Activated CD4-positive, alpha-beta memory T cell treated with anti-CD3 and anti-CD28 coated beads for 36 hours (primary cell): ENCODE data around the gene ACTRT2. TPM values are rescaled to one million over a fixed set of nuclear protein-coding genes. Genes with fewer than 3 reads are reported as not detected.

Experiments used
- CTCF ChIA-PET: fragments of 350-600 bp; sonication (Branson Sonifier 250); formaldehyde crosslinking; loops from one replicate; lab custom pipeline; 2021; ENCODE audit warnings: antibody characterized with exemption, inconsistent platforms; lab: Charles Lee
- POLR2A ChIA-PET: fragments of 350-600 bp; sonication (Branson Sonifier 250); formaldehyde crosslinking; loops from one replicate; lab custom pipeline; 2021; ENCODE audit warnings: antibody characterized with exemption; lab: Charles Lee
- DNase-seq: peaks from one replicate; pipeline ENCODE4 v3.0.0-alpha.2; 2020
- H3K27ac Mint-ChIP-seq: one replicate; pipeline ENCODE4 v1.8.0; 2021; ENCODE audit warnings: mixed read lengths
- H3K27me3 Mint-ChIP-seq: one replicate; pipeline ENCODE4 v1.8.0; 2021; ENCODE audit warnings: mixed read lengths
- H3K36me3 Mint-ChIP-seq: one replicate; pipeline ENCODE4 v1.8.0; 2021; ENCODE audit warnings: mixed read lengths
- H3K4me1 Mint-ChIP-seq: one replicate; pipeline ENCODE4 v1.8.0; 2021; ENCODE audit warnings: low read depth, mixed read lengths
- H3K4me3 Mint-ChIP-seq: one replicate; pipeline ENCODE4 v1.8.0; 2021; ENCODE audit warnings: mild to moderate bottlenecking, mixed read lengths
- H3K9me3 Mint-ChIP-seq: one replicate; pipeline ENCODE4 v1.8.0; 2021; ENCODE audit warnings: mixed read lengths
- intact Hi-C: fragments of 100-400 bp; cut with micrococcal nuclease; formaldehyde crosslinking; loops from one replicate; pipeline ENCODE4 v1.15.1; 2023
- total RNA-seq, 2 experiments: library from RNA; stranded (reverse); gene quantifications; one replicate each; pipeline ENCODE4 v1.2.3, GENCODE V29; 2021

ACTRT2 gene
- total RNA-seq, 2 experiments from 2014 or later = not detected

DNA sequence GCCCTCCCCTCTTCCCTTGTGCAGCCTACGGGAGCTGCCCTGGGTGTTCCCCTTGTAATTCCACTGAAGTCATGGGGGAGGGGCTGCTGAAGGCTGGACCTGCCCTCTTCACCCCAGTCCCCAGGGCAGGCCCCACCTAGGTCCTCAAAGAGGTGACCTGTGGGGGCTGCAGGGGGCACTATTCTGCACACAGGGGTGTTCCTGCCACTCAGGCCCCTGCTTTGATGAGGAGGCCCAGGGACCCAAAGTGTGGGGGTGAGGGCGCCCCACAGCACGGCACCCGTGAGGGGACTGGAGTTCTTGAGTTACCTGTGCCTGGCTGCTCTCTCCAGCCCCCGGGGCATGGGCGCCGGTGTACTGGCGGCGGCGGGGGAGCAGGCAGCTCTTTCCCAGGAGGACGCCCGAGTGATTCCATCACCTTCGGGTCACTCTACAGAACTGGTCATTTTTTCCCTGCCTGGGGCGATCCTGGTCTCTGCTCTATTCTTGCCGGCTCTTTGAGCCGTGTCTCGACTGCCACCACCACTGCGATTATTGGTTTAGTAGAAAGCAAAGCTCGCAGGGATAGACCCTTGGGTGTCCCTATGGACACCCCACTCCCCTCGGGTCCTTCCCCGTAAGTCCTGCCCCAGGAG, 40.8 kb downstream of the ACTRT2 start:
- H3K9me3 Mint-ChIP-seq = no peaks in the 10 kb centered on the region
- H3K27ac Mint-ChIP-seq = no peak overlapping the region
- no peaks in the 10 kb centered on the region for H3K36me3 Mint-ChIP-seq
- ChIA-PET CTCF (no interaction called here), POLR2A (no interaction called here)
- DNase-seq = no peak
- no peak overlapping the region for H3K4me3 Mint-ChIP-seq
- H3K27me3 Mint-ChIP-seq = peaks cover 4% of the 10 kb centered on the region
- H3K4me1 Mint-ChIP-seq = no peaks in the 10 kb centered on the region
- intact Hi-C loops = no loop called here

DNA sequence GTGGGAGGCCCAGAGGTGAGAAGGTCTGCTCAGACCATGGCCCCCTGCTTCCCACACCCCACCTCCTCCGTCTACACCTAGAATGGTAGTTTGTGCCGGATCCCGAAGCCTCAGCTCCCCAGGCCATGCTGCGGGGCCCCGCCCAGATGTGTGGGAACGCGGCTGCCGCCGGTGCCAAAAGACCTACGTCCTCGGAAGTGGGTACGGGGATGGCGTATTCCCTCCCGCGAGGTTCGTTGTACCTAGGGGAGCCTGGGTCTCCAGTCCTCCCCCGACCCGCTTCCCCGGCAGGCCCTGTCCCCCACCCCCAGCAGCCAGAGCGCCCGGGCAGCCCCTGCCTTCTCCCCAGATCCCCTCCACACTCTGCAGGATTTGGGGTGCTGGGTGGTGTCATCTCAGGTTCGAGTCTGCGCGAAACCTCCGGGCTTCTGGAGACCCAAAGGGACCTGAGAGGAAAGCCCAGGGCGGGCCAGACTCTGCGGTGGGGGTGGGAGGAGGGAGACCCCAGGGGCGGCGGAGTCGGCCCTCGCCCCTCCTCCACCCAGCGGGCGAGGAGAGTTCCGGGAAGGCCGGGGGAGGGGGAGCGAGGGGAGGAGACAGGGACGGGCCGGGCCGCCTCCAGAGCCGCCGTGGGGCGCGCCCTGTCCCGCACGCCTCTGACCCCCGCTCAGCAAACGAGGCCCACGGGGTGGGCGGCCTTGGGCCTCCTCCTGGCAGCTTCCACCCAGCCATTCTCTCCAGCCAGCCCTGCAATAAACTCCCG, 41.5 kb downstream of the ACTRT2 start:
- Mint-ChIP-seq H3K4me1 (no peaks in the 10 kb centered on the region), H3K9me3 (no peaks in the 10 kb centered on the region), H3K36me3 (no peaks in the 10 kb centered on the region), H3K4me3 (no peak overlapping the region), H3K27me3 (peaks cover 7% of the 10 kb centered on the region), H3K27ac (no peak overlapping the region)
- POLR2A ChIA-PET = no interaction called here
- CTCF ChIA-PET = no interaction called here
- intact Hi-C loops = no loop called here
- DNase-seq = no peak

DNA sequence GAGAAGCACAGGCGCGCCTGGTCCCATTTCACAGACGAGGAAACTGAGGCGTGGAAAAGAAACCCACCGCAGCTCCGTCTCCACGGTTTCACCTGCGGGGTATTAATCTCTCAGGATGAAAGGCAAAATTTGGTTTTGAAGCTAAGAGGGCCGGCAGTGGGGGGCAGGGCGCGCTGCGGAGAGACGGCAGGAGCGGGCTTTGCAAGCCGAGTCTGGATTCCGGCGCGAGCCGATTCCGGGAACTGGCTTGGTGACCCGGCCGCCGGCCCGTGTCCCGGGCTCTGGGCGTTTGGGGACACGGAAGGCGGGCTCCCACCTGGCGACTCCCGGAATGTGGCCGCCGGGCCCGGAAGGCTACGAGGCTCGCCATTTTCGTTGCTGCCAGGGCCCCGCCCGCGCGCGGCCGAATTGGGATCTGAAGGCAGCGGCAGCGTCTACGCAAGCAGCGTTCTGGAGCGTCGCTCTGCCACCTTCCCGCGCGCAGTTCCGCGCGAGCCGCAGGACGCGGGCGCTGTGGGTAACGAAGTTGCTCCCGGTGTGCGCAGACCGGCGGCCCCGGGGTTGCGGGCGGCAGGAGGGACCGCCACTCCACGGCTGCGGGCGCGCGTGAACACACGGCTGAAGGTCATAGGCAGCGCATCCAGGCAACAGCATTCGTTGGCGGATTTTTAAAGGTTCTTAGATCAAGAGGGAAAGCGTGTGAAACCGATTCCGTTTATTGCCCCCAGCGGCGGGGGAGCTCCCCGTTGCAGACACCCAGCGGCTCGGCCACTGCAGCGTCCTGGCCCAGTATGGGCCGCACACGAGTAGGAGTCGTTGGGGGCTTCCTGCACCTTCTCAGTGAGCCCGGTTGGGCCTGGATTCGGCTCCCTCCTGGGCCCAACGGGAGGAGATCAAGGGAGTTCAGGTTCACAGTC, 42.4 kb downstream of the ACTRT2 start:
- Mint-ChIP-seq H3K4me1 (no peaks in the 10 kb centered on the region), H3K4me3 (no peak overlapping the region), H3K27ac (no peak overlapping the region), H3K36me3 (no peaks in the 10 kb centered on the region), H3K27me3 (peaks cover 9% of the 10 kb centered on the region), H3K9me3 (no peaks in the 10 kb centered on the region)
- no peak for DNase-seq
- ChIA-PET CTCF (no interaction called here), POLR2A (no interaction called here)
- intact Hi-C loops = no loop called here

DNA sequence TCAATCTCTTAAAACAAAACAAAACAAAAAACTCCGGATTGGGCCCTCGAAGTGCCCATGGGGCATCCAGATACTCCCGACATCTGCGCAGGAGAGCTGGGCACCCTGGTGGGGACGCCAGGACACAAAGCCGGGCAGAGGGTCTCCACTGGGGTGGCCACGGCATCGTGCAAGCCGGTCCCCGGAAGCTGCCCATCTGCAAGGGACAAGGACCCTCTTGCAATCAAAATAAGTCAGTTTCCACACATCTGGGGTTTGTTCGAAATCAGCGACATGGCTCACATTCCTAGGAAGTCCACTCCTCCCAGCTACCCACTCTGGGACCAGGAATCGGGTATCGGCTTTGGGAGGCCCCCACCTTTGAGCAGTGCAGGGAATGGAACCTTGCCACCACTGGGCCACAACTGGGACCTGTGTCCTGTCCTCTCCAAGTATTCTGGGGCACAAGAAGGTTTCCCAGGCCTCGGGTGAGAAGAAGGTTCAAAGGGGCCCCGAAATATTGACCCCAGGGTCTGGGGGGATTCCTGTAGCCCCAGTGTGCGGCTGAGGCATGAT, 43.1 kb downstream of the ACTRT2 start:
- H3K4me3 Mint-ChIP-seq = no peak overlapping the region
- DNase-seq = no peak
- ChIA-PET CTCF (no interaction called here), POLR2A (no interaction called here)
- H3K36me3 Mint-ChIP-seq = no peaks in the 10 kb centered on the region
- intact Hi-C loops = no loop called here
- H3K9me3 Mint-ChIP-seq = no peaks in the 10 kb centered on the region
- peaks cover 3% of the 10 kb centered on the region for H3K4me1 Mint-ChIP-seq
- peaks cover 11% of the 10 kb centered on the region for H3K27me3 Mint-ChIP-seq
- no peak overlapping the region for H3K27ac Mint-ChIP-seq

DNA sequence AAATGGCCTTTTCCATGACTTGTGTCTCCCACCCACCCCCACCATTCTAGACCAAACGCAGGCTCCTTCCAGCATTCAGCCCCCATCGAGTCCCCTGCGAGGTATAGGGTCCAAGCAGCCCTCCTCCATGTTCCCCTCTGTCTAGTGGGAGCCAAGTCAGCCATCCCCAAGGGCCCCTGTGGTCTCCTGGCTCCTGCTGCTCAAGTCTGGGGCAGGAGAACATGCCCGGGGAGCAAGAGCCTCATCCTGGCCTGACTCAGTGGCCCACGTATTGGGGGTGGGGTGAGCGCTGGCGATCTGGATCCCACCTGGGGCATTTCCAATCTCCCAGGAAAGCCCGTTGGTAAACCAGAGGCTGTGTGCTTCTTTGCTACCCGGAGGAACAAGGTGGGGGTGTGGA, 43.6 kb downstream of the ACTRT2 start:
- Mint-ChIP-seq H3K4me3 (no peak overlapping the region), H3K27me3 (peaks cover 11% of the 10 kb centered on the region), H3K27ac (no peak overlapping the region), H3K9me3 (no peaks in the 10 kb centered on the region), H3K36me3 (no peaks in the 10 kb centered on the region), H3K4me1 (peaks cover 3% of the 10 kb centered on the region)
- ChIA-PET POLR2A (no interaction called here), CTCF (no interaction called here)
- intact Hi-C loops = no loop called here
- DNase-seq = no peak

DNA sequence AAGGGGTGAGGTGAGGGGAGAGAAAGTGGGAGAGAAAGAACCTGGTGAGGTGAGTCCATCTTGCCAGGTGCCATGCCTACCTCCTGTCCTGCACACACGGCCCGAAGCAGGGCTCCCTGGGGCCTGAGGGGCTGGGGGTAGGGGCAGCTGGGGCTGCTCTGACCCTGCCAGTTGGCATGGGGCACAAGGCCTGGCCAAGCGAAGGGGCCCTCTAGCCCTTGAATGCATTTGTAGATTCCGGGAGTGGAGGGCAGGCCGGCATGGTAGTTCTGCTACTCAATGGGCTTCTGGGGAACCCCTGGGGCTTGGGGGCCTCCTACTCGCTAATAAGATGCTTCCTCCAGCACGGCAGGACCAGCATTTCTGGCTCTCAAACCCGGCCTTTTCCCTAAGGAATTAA, 44.1 kb downstream of the ACTRT2 start:
- Mint-ChIP-seq H3K9me3 (no peaks in the 10 kb centered on the region), H3K4me1 (peaks cover 3% of the 10 kb centered on the region), H3K4me3 (no peak overlapping the region), H3K27me3 (peaks cover 11% of the 10 kb centered on the region), H3K27ac (no peak overlapping the region), H3K36me3 (no peaks in the 10 kb centered on the region)
- intact Hi-C loops = no loop called here
- DNase-seq = no peak
- ChIA-PET CTCF (no interaction called here), POLR2A (no interaction called here)

DNA sequence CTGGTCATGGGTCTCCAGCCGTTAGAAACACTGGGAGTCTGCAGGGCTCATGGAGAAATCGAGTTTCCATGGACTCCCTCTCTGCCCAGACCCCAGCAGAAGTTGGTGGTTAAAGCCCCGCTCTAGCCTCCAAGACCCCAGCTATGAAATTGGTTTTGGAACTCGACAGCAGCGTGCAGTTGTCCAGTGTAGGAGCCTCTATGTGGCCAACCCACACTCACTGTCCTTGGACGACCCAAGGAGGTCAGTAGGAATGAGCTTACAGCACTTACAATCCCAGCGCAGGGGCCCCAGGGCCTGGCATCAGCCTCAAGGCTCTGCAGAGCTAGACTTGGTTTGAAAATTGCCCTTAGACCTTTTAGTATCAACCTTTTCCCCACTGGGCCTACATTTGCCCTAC, 44.5 kb downstream of the ACTRT2 start:
- Mint-ChIP-seq H3K4me1 (peaks cover 3% of the 10 kb centered on the region), H3K36me3 (no peaks in the 10 kb centered on the region), H3K27ac (no peak overlapping the region), H3K27me3 (peaks cover 10% of the 10 kb centered on the region), H3K9me3 (no peaks in the 10 kb centered on the region), H3K4me3 (no peak overlapping the region)
- no peak for DNase-seq
- POLR2A ChIA-PET = no interaction called here
- intact Hi-C loops = no loop called here
- CTCF ChIA-PET = no interaction called here

DNA sequence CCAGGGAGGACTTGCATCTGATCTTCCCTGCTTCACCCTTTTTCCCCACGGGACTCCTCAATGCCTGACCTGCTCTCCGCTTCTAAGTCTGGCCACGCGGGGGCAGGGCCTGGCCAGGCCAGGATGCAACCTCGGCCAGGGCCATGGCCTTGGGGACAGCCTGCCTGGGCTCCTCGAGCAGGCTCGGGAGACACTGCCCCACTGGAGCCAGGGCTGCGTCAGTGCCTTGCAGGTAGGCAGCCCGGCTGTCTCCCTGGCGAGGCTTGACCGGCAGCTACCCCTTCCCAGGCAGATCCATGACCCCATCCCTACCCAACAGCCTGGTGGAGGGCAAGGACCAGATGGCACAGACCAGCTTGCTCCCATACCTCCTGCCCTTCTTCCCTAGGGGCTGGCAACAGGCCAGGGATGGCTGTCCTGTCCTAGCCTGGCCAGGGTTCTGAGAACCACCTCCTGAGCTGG, 45.0 kb downstream of the ACTRT2 start:
- H3K4me3 Mint-ChIP-seq = no peak overlapping the region
- H3K9me3 Mint-ChIP-seq = no peaks in the 10 kb centered on the region

DNA sequence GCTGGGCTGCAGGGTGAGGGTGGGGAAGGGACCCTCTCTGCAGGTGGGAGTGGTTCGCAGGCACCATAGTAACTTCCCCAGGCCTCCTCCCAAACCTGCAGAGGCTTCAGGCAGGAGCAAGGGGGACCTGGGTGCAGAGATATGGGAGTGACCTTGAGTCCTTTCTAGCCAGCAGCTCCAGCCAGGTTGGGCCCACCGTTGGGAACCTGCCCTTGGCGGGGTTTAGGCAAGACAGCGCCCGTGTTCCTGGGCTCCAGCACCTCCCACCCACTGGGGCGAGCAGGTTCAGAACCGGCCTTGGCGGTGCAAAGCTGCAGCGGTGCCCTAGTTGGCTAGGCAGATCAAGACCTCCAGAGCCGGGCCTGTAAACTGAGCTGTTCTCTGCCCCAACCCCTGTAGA, 45.6 kb downstream of the ACTRT2 start:
- H3K4me1 Mint-ChIP-seq = peaks cover 3% of the 10 kb centered on the region
- no peak overlapping the region for H3K4me3 Mint-ChIP-seq
- peaks cover 14% of the 10 kb centered on the region for H3K27me3 Mint-ChIP-seq
- no peaks in the 10 kb centered on the region for H3K9me3 Mint-ChIP-seq
- no peak for DNase-seq
- intact Hi-C loops = no loop called here
- POLR2A ChIA-PET = no interaction called here
- no peaks in the 10 kb centered on the region for H3K36me3 Mint-ChIP-seq
- no peak overlapping the region for H3K27ac Mint-ChIP-seq
- CTCF ChIA-PET = no interaction called here

More for the DNA sequence above, 45.0 kb downstream of the ACTRT2 start:
- ChIA-PET POLR2A (no interaction called here), CTCF (no interaction called here)
- Mint-ChIP-seq H3K36me3 (no peaks in the 10 kb centered on the region), H3K4me1 (peaks cover 3% of the 10 kb centered on the region), H3K27me3 (peaks cover 10% of the 10 kb centered on the region), H3K27ac (no peak overlapping the region)
- intact Hi-C loops = no loop called here
- no peak for DNase-seq

DNA sequence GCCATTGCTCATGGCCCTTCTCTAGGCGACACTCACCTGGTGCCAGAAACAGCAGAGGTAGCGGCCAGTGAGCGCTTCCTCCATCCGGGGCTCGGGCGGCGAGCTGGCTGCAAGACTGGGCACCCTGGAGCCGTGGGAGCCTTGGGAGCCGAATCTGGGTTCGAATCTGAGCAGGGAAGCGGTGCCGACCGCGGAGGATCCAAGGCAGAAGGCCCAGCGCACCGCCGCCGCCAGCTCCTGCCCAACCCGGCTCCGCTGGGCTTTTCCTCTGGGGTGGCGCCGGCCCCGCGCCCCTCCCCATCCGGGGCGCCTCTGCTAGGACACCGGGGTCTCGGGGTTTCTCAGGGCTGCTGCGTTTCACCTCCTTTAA, 46.0 kb downstream of the ACTRT2 start:
- ChIA-PET POLR2A (no interaction called here), CTCF (no interaction called here)
- Mint-ChIP-seq H3K4me3 (no peak overlapping the region), H3K27ac (no peak overlapping the region), H3K36me3 (no peaks in the 10 kb centered on the region), H3K27me3 (peaks cover 17% of the 10 kb centered on the region), H3K9me3 (no peaks in the 10 kb centered on the region), H3K4me1 (peaks cover 3% of the 10 kb centered on the region)
- DNase-seq = no peak
- intact Hi-C loops = no loop called here

DNA sequence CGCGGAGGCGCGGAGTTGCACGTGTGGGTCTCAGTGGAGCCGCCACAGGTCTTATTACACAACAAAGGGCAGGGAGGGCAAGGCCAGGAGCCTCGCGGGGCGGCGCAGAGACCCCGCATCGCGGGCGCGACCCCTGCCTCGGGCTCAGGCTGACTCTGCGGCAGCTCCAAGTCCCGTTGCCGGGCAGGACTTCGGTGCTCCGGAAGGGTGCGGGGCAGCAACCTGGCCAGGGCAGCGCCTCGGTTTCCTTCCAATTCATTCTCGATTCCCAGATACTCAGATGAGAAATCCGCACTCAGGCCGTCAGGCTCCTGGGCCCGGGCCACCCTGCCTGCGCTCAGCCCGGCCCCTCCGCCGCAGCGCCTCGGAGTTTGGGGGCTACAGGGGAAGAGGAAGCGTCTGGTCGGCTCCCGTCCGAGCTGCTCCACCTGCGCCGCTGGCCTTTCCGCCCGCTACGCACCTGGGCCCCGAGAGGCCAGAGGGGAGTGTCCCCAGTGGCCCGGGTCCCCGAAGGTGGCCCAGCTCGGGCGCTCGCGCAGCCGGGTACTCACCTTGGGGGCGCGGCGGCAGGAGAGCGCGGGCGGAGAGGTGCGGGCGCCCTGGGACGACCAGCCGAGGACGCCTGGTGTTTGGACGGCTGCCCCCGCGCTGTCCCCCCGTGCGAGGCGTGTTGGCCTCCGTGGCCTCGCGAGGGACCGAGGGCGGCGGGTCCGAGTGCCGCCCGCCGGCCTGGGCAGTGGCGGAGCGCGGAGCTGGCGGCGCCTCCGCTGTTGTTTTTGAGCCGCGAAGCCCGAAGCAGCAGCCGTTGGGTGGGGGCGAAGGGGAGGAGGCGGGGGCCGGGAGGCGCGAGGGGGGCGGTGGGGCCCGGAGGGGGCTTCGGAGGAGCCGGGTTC, 46.6 kb downstream of the ACTRT2 start:
- intact Hi-C loops = no loop called here
- no peaks in the 10 kb centered on the region for H3K9me3 Mint-ChIP-seq
- H3K27me3 Mint-ChIP-seq = peaks cover 18% of the 10 kb centered on the region
- ChIA-PET POLR2A (no interaction called here), CTCF (no interaction called here)
- no peak overlapping the region for H3K4me3 Mint-ChIP-seq
- H3K27ac Mint-ChIP-seq = no peak overlapping the region
- peaks cover 3% of the 10 kb centered on the region for H3K4me1 Mint-ChIP-seq
- no peaks in the 10 kb centered on the region for H3K36me3 Mint-ChIP-seq
- DNase-seq = no peak
